NCI-H2196 (cell line): ENCODE measurements around the gene BANF2.
A peak's percentile ranks its signal among the peaks of the same experiment; 100 is the strongest.
"Not testable (repeated sequence)": the region's sequence is repeated elsewhere in the genome, so short reads cannot be mapped to it uniquely, and the experiment has no call there.

ENCODE experiments used
- DNase-seq: peaks from one replicate; lab custom pipeline; 2025; ENCODE audit not compliant: unreplicated experiment; lab: John Stamatoyannopoulos, UW

BANF2 gene

DNA sequence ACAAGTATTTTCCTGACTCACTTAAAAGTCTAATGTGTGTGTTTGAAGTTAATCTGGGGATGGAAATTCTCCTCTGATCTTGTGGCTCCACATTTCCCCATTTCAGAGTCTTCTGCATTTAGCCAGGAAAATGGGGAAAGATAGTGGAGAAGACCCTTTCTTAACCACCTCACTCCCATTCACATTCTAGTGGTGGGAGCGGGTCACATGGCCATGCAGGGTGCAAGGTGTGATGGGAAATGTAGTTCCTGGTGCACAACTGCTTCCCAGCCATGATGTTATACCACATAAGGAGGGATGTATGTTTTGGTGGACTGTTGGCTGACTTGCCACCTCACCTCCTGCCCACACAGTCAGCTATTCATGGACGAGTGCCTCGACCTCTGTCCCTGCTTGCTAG lies 61.8 kb downstream of the BANF2 start:
- DNase-seq, result no peak

DNA sequence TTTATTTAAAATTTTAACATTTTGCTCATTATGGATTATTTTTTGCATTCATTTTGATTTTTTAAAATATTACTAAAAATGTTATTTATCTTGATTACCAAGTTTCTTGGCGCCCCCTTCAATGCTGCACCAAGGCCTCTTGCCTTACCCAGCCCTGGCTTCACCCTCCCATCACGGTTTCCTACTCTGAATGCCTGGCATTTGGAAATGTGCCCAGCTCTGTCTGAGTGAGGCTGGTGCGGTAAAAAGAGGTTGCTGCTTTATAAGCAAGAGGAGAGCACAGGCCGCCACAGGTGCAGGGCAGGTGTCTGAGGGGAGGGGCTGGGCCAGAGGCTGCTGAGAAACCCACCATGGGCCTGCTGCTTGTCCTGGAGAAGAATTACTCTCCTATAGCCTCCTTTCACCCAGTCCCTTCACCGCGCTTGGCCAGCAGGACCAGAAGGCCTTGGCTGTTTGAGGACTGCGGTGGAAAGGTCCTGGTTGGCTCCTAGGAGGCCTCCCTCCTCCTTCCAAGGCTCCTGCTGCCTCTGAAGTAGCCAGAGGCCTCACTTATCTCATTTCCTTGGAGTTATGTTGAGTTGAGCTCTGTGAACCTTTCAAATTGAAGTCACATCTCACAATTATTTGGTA lies 62.6 kb downstream of the BANF2 start:
- DNase-seq, result peak; percentile 57

DNA sequence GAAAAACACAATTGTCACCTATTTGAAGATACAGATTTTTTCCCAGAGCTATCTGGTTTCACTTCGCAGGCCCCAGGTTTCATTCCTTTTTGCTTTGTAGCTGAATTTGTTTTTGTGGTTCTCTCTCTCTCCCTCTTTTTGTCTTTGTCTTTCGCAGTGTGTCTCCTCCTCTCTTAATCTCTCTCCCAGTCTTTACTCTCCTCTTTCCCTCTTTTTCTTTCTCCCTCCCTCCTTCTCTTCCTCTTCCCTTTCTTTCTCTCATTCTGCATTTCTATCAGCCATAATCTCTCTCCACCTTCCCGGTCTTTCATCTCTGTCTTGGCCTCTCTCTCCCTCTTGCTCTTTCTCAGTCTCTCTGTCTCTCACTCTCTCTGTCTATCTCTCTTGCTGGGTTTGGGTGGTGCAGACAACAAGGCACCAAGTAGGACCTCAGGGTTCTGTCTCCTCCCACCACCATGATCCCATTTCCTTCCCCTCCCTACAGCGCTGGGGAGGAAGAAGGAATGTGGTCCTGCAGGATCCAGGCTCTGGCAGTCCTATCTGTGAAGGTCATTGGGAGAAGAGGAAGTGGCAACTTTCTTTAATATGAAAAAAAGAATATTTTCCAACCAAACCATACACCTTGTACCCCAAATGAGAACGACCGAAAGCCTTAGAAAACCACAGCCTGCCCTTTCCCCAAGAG lies 63.2 kb downstream of the BANF2 start:
- no peak for DNase-seq

DNA sequence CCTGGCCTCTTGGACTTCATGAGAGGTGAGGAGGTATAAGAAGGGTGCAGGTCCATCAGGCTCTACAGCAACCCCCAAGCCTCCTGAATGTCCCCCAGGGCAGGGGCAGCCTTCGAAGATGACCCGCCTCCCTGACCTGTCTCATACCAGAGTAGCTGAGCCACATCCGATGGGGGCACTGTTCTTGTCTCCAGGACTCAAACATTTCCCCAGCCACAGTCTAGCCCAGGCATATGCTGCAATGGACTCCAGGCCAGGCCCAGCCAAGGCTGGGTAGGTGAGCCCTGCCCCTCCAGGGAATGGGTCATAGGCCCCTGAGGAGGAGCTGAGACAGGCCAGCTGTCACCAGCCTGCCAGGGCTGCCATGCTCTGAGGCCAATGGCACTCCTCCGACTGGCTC lies 65.3 kb downstream of the BANF2 start:
- DNase-seq, result no peak

DNA sequence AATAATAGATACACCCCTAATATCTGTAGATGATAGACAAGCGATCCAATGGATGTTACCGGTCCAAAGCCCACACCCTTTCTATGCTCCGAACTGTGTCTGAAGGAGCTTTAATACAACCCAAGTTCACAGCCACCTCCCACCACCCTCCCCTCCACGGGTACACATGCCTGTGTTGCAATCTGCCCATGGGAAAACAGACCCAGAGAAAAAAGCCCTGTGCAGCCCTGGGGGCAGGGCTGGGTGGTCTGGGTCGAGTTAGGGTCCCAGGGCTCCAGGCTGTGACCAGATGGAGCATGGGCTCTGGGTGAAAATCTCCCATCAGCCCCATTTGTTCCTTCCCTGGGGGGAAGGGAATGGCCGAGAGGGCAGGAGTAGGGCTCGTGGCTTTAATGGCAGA lies 65.8 kb downstream of the BANF2 start:
- no peak for DNase-seq

DNA sequence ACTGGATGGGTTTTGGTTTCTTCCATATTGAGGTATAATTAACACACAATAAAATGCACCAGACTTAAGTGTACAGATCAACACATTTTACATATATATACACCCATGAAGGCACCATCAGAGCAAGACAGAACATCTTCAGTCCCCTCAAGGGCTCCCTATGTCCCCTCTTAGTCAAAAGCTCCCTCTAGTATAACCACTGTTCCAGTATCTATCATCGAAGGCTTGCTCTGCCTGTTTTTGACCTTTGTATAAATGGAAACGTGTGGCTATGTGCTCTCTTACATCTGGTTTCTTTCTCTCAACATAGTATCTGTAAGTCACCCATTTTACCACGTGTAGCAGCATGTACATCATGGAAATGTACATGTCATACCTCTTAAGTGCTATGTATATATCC lies 66.5 kb downstream of the BANF2 start:
- DNase-seq, result no peak

DNA sequence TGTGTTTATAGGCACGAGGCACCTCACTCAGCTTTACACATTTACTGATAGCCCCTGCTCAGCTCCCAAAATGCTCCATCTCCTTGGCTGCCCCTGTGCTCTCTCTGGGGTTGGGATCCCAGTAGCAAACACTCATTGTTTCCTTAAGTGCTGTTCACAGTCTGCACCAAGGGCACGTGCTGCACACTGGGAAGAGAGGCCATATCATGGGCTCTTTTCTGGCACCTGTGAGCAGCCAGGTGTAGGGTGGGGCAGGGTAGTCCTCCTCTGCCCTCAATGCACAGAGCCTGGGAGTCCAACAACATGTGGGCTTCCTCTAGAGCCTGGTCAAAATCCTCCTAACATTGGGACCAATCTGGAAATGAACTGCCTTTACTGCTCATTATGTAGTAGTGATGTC lies 67.9 kb downstream of the BANF2 start:
- no peak for DNase-seq

DNA sequence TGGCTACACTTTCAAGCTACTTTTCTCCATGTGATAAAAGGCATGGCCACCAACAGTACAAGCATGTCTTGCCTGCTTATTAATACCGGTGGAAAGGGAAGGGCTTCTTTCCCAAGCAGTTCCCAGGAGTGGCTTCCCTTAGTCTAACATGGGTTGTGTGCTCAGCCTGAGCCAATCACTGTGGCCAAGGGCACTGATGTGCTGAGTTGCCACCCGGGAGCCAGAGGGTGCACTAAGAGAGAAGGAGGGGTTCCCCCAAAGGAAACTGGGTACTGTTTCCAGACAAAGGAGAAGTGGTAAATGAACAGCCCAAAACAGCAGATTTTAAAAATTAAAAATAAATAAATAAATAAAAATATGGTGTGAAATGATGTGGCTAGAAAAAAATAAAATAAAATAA lies 68.5 kb downstream of the BANF2 start:
- DNase-seq, result no peak

DNA sequence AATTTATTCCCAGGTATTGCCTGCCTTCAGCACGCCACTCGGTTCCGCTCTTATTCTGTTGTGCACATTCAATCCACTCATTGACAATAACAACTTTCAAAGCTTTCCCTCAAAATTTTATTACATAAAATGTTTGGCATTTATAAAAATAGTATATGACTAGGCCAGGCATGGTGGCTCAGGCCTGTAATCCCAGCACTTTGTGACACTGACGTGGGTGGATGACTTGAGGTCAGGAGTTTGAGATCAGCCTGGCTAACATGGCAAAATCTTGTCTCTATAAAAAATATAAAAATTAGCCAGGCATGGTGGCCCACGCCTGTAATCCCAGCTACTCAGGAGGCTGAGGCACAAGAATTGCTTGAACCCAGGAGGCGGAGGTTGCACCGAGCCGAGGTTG lies 70.0 kb downstream of the BANF2 start:
- not testable (repeated sequence) for DNase-seq

DNA sequence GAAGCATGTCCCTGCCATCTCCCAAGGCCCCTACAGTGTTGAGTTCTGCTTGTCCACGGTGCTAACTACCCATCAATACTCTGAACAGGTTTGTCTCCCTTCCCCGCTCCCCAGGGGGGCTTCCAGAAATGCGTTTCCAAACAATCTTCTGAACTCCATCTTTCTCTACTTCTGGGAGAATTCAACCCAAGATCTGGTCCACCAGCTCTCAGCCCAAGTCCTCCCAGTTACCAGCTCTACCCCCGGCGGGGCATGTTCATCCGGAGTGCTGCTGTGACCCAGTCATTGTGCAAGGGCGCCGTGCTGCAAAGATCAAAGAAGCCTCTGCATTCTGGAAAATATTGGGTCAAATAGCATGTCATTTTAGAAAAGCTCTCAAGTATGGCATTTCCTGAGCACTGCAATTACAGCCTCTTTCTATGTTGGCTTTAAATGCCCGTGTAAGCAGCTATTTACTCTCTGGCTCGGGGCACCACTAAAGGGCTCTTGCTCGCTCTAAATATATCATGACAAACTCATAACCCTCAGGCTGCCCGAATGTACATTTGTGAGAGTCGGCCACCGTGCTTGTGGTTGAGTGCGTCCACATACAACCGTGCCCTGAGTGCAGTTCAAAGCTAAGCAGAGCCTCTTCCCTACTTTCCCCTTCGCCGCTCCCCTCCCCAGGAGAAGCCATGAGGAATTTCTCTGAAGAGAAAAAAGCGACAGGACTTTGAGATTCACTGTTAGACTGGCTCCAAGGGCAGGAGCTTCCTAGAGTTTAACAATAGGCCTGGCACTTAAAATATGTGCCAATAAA lies 71.6 kb downstream of the BANF2 start:
- no peak for DNase-seq

DNA sequence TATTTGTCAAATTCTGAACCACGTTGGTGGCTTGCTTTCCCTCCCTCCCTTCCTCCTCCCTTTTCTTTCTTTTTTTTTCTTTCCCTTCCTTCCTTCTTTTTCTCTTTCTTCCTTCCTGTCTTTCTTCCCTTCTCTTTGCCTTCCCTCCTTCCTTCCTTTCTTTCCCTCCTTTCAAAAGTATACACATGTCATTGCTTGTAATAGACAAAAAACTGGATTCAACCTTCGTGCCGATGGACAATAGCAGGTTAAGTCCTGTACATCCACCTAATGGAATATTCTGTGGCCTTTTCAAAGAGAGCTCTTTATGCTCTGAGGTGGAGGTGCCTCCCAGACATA lies 72.2 kb downstream of the BANF2 start:
- DNase-seq, result no peak

DNA sequence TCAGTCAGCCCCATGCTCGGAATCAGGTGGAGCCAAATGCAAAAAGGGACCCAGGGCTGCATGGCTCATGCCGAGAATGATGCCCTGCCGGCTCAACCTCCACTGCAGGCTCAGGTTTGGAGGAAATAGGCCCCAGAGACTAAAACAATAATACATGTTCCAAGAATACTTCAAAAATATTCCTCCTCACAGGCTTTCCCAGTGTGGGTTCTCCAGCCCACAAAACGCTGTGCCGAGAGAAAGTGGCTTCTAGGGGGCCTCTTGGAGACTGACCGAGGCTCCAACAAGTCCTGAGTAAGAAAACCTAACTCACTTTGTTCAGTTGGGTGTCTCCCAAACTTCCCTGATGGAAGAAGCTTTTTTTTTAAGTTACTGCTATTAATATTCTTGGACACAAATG lies 73.9 kb downstream of the BANF2 start:
- no peak for DNase-seq

DNA sequence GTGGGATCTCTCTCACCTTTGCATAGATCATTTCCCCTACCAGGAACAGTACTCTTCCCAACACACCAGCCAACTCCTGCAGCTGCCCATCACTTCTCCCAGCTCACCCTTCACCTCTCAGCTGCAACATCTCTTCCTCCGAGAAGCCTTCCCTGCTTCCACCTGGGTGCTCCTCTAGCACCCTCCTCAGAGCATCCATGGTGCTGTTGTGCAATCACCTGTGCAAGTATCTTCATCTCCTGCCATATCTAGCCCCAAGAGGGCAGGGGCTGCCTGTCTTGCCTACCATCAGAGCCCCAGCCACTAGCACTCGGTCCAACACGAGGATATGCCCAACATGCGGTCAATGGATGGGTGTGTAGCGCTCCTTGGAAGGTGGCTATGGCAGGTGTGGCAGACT lies 75.8 kb downstream of the BANF2 start:
- DNase-seq, result no peak

DNA sequence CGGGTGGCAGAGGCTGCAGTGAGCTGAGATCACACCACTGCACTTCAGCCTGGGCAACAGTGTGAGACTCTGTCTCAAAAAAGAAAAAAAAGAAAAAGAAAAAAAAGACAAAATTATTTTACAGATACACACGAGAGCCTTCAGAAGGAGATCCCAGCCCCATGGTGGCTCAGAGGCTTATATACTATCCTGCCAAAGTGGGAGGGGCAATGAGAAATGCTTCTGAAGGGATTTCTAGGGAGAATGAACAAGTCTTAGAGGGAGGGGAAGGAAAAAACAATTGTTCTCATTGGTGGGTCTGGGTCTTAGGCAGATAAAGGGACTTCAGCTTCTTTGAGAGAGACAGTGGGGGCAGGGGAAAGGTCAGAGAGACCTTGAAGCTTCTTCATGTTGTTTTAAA lies 76.8 kb downstream of the BANF2 start:
- no peak for DNase-seq

DNA sequence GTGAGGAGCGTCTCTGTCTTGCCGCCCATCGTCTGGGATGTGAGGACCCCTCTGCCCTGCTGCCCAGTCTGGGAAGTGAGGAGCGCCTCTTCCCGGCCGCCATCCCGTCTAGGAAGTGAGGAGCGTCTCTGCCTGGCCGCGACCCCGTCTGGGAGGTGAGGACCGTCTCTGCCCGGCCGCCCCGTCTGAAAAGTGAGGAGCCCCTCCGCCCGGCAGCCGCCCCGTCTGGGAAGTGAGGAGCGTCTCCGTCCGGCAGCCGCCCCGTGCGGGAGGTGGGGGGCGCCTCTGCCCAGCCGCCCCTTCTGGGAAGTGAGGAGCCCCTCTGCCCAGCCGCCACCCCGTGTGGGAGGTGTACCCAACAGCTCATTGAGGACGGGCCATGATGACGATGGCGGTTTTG lies 79.2 kb downstream of the BANF2 start:
- DNase-seq, result not testable (repeated sequence)

DNA sequence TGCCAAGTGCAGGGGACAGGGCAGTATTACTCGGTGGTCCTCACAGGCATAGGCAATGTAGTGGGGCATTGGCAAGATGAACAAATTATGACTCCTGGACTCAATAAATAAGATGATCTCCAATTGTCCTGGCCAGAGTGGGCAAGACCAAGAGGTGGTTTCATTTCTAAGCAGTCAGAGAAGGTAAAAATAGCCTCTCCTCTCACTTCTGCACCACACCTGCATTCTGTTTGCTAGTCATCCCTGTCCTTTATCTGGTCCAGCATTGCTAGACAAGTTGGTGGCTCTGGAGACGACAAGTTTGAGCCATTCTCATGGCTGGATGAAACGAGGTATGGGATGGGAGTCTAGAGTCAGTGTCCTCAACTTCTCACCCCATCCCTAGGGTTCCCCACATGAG lies 83.0 kb downstream of the BANF2 start:
- DNase-seq, result no peak

DNA sequence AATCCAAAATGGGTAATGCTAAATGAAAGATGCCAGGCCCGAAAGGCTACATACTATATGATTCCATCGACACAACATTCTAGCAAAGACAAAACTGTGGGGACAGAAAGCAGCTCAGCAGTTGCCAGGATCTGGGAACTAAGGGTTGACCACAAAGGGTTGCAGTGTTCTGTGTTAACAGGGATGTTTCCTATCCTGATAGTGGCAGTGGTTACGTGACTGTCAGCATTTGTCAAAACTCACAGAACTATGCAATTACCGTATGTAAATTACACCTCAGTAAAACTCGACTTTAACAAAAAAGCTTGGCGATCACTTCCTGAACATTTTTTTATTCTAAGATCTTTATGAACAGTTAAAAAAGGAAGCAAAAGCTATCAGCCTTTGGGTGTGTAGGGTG lies 83.9 kb downstream of the BANF2 start:
- no peak for DNase-seq

DNA sequence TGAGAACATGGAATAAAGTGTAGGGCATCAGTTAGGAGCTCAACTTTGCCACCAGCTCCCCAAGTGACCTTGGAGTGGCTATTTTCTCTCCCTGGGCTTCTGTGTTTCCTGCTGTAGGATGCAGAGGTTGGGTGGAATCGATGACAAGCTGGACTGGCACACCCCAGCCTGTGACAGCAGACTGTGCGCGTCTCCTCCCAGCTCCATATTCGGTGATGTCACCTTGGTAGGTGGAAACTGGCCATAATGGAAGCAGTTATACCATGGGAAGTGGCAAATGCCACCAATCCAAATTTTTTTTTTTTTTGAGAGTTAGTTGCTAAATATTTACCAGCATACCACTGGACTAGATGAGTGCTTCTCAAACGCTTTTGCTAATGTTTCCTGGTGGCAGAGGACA lies 85.2 kb downstream of the BANF2 start:
- DNase-seq, result no peak
